Liver (tissue), 9 donors: ENCODE data around the gene TCFL5. TPM values are rescaled to one million over a fixed set of nuclear protein-coding genes. Genes with fewer than 3 reads are reported as not detected.

Experiments
- DNase-seq: peaks from one replicate; pipeline ENCODE4 v3.0.0-alpha.2; 2017; ENCODE audit warnings: low spot score
- H3K27ac ChIP-seq, 2 donors: one replicate each; pipeline ENCODE4 v1.7.0; 2013; ENCODE audit warnings: inconsistent platforms in 2 of 2, low read length in 2 of 2, control low read depth in 1 of 2, low read depth in 1 of 2, mild to moderate bottlenecking in 1 of 2
- H3K27me3 ChIP-seq, 4 donors: one replicate each; pipeline versions ENCODE4 v1.6.1 to v1.7.0; 2013; ENCODE audit warnings: low read length in 3 of 4, inconsistent platforms in 1 of 4, mild to moderate bottlenecking in 1 of 4, moderate library complexity in 1 of 4; ENCODE audit not compliant: control insufficient read depth in 4 of 4, insufficient read depth in 4 of 4
- H3K36me3 ChIP-seq, 4 donors: one replicate each; pipeline versions ENCODE4 v1.6.1 to v1.7.0; 2013; ENCODE audit warnings: low read length in 3 of 4, mild to moderate bottlenecking in 3 of 4, low read depth in 1 of 4, moderate library complexity in 1 of 4; ENCODE audit not compliant: control insufficient read depth in 4 of 4, insufficient read depth in 3 of 4
- H3K4me1 ChIP-seq, 4 donors: one replicate each; pipeline versions ENCODE4 v1.6.1 to v1.7.0; 2013; ENCODE audit warnings: low read length in 3 of 4, mild to moderate bottlenecking in 3 of 4, moderate library complexity in 1 of 4; ENCODE audit not compliant: control insufficient read depth in 4 of 4, insufficient read depth in 4 of 4
- H3K4me3 ChIP-seq, 3 donors: one replicate each; pipeline versions ENCODE4 v1.6.1 to v1.7.0; 2013; ENCODE audit warnings: low read length in 3 of 3, control low read depth in 1 of 3, low read depth in 1 of 3, mild to moderate bottlenecking in 1 of 3
- H3K9ac ChIP-seq, 2 donors: one replicate each; pipeline ENCODE4 v1.7.0; 2013; ENCODE audit warnings: low read length in 2 of 2, mild to moderate bottlenecking in 2 of 2, moderate library complexity in 2 of 2, control low read depth in 1 of 2, low read depth in 1 of 2
- H3K9me3 ChIP-seq, 4 donors: one replicate each; pipeline versions ENCODE4 v1.6.1 to v1.7.0; 2013; ENCODE audit warnings: low read length in 3 of 4; ENCODE audit not compliant: control insufficient read depth in 4 of 4
- ATF3 ChIP-seq: IDR thresholded peaks from 2 replicates; pipeline ENCODE4 v1.6.1; 2016; ENCODE audit warnings: antibody characterized with exemption
- CTCF ChIP-seq: fragments of 150-350 bp; IDR thresholded peaks from 2 replicates; pipeline ENCODE4 v1.5.1; 2017; ENCODE audit warnings: improper control_type of control experiment, low read depth, low read length; ENCODE audit not compliant: missing input control
- EGR1 ChIP-seq, 2 donors: IDR thresholded peaks; 2 replicates each; pipeline ENCODE4 v1.6.1; 2016 to 2018; ENCODE audit warnings: antibody characterized with exemption in 2 of 2, low read depth in 2 of 2
- FOXA1 ChIP-seq: IDR thresholded peaks from 2 replicates; pipeline ENCODE4 v1.6.1; 2016; ENCODE audit warnings: antibody characterized with exemption
- FOXA2 ChIP-seq: IDR thresholded peaks from 2 replicates; pipeline ENCODE4 v1.6.1; 2016; ENCODE audit warnings: antibody characterized with exemption
- GABPA ChIP-seq, 2 donors: IDR thresholded peaks in 1 of 2; conservative IDR thresholded peaks in 1 of 2; 2 replicates each; pipeline ENCODE4 v1.6.1; 2016; ENCODE audit warnings: antibody characterized with exemption in 2 of 2, mild to moderate bottlenecking in 1 of 2, moderate library complexity in 1 of 2
- HNF4A ChIP-seq, 2 donors: conservative IDR thresholded peaks; 2 replicates each; pipeline ENCODE4 v1.6.1; 2016; ENCODE audit warnings: antibody characterized with exemption in 2 of 2, mild to moderate bottlenecking in 2 of 2
- HNF4G ChIP-seq: IDR thresholded peaks from 2 replicates; pipeline ENCODE4 v1.6.1; 2016; ENCODE audit warnings: antibody characterized with exemption
- JUND ChIP-seq, 2 donors: IDR thresholded peaks; 2 replicates each; pipeline ENCODE4 v1.6.1; 2016; ENCODE audit warnings: antibody characterized with exemption in 2 of 2
- MAX ChIP-seq: IDR thresholded peaks from 2 replicates; pipeline ENCODE4 v1.6.1; 2016; ENCODE audit warnings: antibody characterized with exemption
- NR2F2 ChIP-seq: IDR thresholded peaks from 2 replicates; pipeline ENCODE4 v1.6.1; 2016; ENCODE audit warnings: antibody characterized with exemption
- RAD21 ChIP-seq, 2 donors: IDR thresholded peaks; 2 replicates each; pipeline ENCODE4 v1.6.1; 2016; ENCODE audit warnings: antibody characterized with exemption in 2 of 2, mild to moderate bottlenecking in 2 of 2
- REST ChIP-seq: IDR thresholded peaks from 2 replicates; pipeline ENCODE4 v1.6.1; 2016; ENCODE audit warnings: antibody characterized with exemption, mild to moderate bottlenecking
- RXRA ChIP-seq, 2 donors: IDR thresholded peaks; 2 replicates each; pipeline ENCODE4 v1.6.1; 2017 to 2018; ENCODE audit warnings: antibody characterized with exemption in 2 of 2, mild to moderate bottlenecking in 1 of 2
- SP1 ChIP-seq: IDR thresholded peaks from 2 replicates; pipeline ENCODE4 v1.6.1; 2018; ENCODE audit warnings: antibody characterized with exemption, mild to moderate bottlenecking
- TAF1 ChIP-seq: conservative IDR thresholded peaks from 2 replicates; pipeline ENCODE4 v1.6.1; 2016; ENCODE audit warnings: antibody characterized with exemption, mild to moderate bottlenecking
- YY1 ChIP-seq: IDR thresholded peaks from 2 replicates; pipeline ENCODE4 v1.6.1; 2016; ENCODE audit warnings: antibody characterized with exemption, mild to moderate bottlenecking
- ZBTB33 ChIP-seq: IDR thresholded peaks from 2 replicates; pipeline ENCODE4 v1.6.1; 2016; ENCODE audit warnings: antibody characterized with exemption
- WGBS: extraction: QIAGEN DNeasy Blood & Tissue Kit; methylation state at CpG from one replicate; pipeline ENCODE4 v1.1.7; 2013; 5-methylcytosine and 5-hydroxymethylcytosine counted together
- polyA plus RNA-seq, 2 donors: library from polyadenylated mRNA; stranded (reverse) in 1 of 2; unstranded in 1 of 2; fragments of 200-250 nt in 1 of 2; fragments of >200 nt in 1 of 2; fragmentation: Nextera tagmentation in 1 of 2; extraction: Ambion mirVana in 1 of 2; gene quantifications; one replicate each; pipeline versions ENCODE4 v1.2.1 to v1.2.3, GENCODE V29; 2013 to 2015
- total RNA-seq, 2 donors: library from RNA; depleted of rRNA; stranded (reverse); fragments of >200 nt; gene quantifications; one replicate each; pipeline ENCODE4 v1.2.3, GENCODE V29; 2014
- donor health status: healthy.
- donor health status: healthy.
- donor health status: healthy.
- donor health status: healthy.
- donor health status: healthy.

TCFL5 gene
- total and polyA plus RNA-seq, 4 donors = 0.79 to 3.8 (median 2.2) TPM

- TF ChIP-seq YY1 (no peak), EGR1 (IDR thresholded peaks at IDR 0.05; ENCODE audit: low read depth in 2 of 2) (no peak), ZBTB33 (no peak), GABPA (IDR thresholded peaks at IDR 0.05 in 1 of 2, conservative IDR thresholded peaks at IDR 0.05 in 1 of 2) (no peak), REST (no peak), HNF4A (conservative IDR thresholded peaks at IDR 0.05) (no peak), SP1 (no peak), JUND (IDR thresholded peaks at IDR 0.05) (no peak), FOXA2 (no peak), RXRA (IDR thresholded peaks at IDR 0.05) (no peak), RAD21 (IDR thresholded peaks at IDR 0.05) (no peak), MAX (no peak)
- Histone ChIP-seq H3K36me3 (peaks cover 9 to 34% (median 13%) of the 10 kb centered on the region in 4 donors), H3K9me3 (no peaks in the 10 kb centered on the region), H3K4me1 (peaks cover 2 to 32% (median 25%) of the 10 kb centered on the region in 4 donors), H3K9ac (no peak overlapping the region), H3K27ac (no peak overlapping the region), H3K27me3 (no peaks in the 10 kb centered on the region), H3K4me3 (no peak overlapping the region)
- 91% methylated on average over 20 of the region's 20 CpGs for WGBS
- no peak for DNase-seq
Measured at GRCh38 chr20:62885046-62885895, 23.6 kb upstream of the TCFL5 start.

GRCh38 chr20:62884556-62884955 is 22.9 kb upstream of the TCFL5 start:
- H3K36me3 ChIP-seq = peaks cover 6 to 29% (median 12%) of the 10 kb centered on the region in 4 donors
- DNase-seq = no peak
- no peak overlapping the region for H3K4me3 ChIP-seq
- peaks cover 2 to 32% (median 25%) of the 10 kb centered on the region in 4 donors for H3K4me1 ChIP-seq
- no peak overlapping the region for H3K9ac ChIP-seq
- no peaks in the 10 kb centered on the region for H3K9me3 ChIP-seq
- H3K27me3 ChIP-seq = no peaks in the 10 kb centered on the region
- 89% methylated on average over 8 of the region's 8 CpGs for WGBS
- no peak overlapping the region for H3K27ac ChIP-seq
- no peak for TF ChIP-seq HNF4A (conservative IDR thresholded peaks at IDR 0.05)
- no peak for TF ChIP-seq HNF4G
- no peak for TF ChIP-seq EGR1 (IDR thresholded peaks at IDR 0.05; ENCODE audit: low read depth in 2 of 2)
- TF ChIP-seq MAX = no peak
- TF ChIP-seq YY1 = no peak
- TF ChIP-seq GABPA (IDR thresholded peaks at IDR 0.05 in 1 of 2, conservative IDR thresholded peaks at IDR 0.05 in 1 of 2) = no peak
- no peak for TF ChIP-seq RXRA (IDR thresholded peaks at IDR 0.05)
- TF ChIP-seq RAD21 (IDR thresholded peaks at IDR 0.05) = no peak
- TF ChIP-seq SP1 = no peak
- TF ChIP-seq NR2F2 = no peak
- TF ChIP-seq ATF3 = no peak
- no peak for TF ChIP-seq TAF1
- no peak for TF ChIP-seq JUND (IDR thresholded peaks at IDR 0.05)
- no peak for TF ChIP-seq CTCF
- no peak for TF ChIP-seq ZBTB33
- TF ChIP-seq FOXA1 = no peak
